ENCODE data around the gene UEVLD. TPM values are rescaled to one million over a fixed set of nuclear protein-coding genes. Genes with fewer than 3 reads are reported as not detected.

Gene UEVLD
- total RNA-seq, 1 experiment from 2014 or later: 8.2 TPM

DNA sequence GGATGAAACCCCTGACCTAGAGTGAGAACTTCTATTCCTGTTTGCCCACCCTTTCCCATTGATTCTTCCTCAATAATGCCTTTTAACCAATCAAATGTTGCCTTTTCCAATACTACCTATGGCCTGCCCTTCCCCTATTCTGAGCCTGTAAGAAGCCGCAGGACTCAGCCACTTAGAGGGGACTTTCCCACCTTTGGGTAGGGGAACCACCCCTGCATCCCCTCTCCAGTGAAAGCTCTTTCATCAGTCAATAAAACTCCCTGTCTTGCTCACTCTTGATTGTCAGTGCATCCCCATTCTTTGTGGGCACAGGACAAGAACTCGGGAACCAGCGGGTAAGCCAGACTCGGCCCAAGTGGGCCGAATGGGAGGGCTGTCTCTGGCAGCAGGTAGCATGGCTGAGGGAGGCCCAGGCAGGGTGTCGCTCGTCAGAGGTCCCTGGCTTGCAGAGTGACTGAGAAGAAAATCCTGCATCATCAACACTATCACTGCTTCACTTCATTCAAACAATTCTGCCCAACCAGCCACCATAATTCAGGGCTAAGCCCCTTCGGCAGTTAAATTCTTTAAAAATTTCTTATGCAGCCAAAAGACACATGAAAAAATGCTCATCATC is 102.5 kb downstream of the UEVLD start:
- Histone ChIP-seq H3K9me3 (no peaks in the 10 kb centered on the region), H3K36me3 (peaks cover 4% of the 10 kb centered on the region), H3K4me3 (no peak overlapping the region), H3K27me3 (no peaks in the 10 kb centered on the region)
- DNase-seq: no peak

Other genes starting within 250 kb of the UEVLD start
- gene LDHA, start 194.2 kb downstream of the UEVLD start, total RNA-seq (2014; rRNA removed; shearing (Covaris generic); ENCODE audit: low replicate concordance): 319 TPM in 2 replicates
- 1.2 TPM in 1 of 2 replicates, not detected in the other for gene LDHC, start 176.4 kb downstream of the UEVLD start, total RNA-seq (2014; rRNA removed; shearing (Covaris generic); ENCODE audit: low replicate concordance)
- not detected in 2 replicates for gene LDHAL6A, start 132.9 kb downstream of the UEVLD start, total RNA-seq (2014; rRNA removed; shearing (Covaris generic); ENCODE audit: low replicate concordance)
- gene TSG101, start 61.8 kb downstream of the UEVLD start, total RNA-seq (2014; rRNA removed; shearing (Covaris generic); ENCODE audit: low replicate concordance): 64.0 and 198 TPM in 2 replicates
- not detected in 2 replicates for gene MISFA, start 11.1 kb upstream of the UEVLD start, total RNA-seq (2014; rRNA removed; shearing (Covaris generic); ENCODE audit: low replicate concordance)
- 11.4 and 15.3 TPM in 2 replicates for gene SPTY2D1, start 45.6 kb upstream of the UEVLD start, total RNA-seq (2014; rRNA removed; shearing (Covaris generic); ENCODE audit: low replicate concordance)
- gene TMEM86A, start 110.0 kb upstream of the UEVLD start, total RNA-seq (2014; rRNA removed; shearing (Covaris generic); ENCODE audit: low replicate concordance): 0.05 and 0.40 TPM in 2 replicates
- gene IGSF22, start 137.5 kb upstream of the UEVLD start, total RNA-seq (2014; rRNA removed; shearing (Covaris generic); ENCODE audit: low replicate concordance): not detected in 2 replicates
- gene PTPN5, start 203.1 kb upstream of the UEVLD start, total RNA-seq (2014; rRNA removed; shearing (Covaris generic); ENCODE audit: low replicate concordance): 0.05 TPM in 1 of 2 replicates, not detected in the other

Data from MG63 (cell line).